GM21619 (cell line): Measurements from ENCODE around the gene CRY2.
A peak's percentile ranks its signal among the peaks of the same experiment; 100 is the strongest.

ENCODE experiments used
- ATAC-seq: cut with Tn5 transposase; IDR thresholded peaks from one replicate; pipeline ENCODE4 v1.9.1; 2021; ENCODE audit not compliant: unreplicated experiment

Gene CRY2

DNA sequence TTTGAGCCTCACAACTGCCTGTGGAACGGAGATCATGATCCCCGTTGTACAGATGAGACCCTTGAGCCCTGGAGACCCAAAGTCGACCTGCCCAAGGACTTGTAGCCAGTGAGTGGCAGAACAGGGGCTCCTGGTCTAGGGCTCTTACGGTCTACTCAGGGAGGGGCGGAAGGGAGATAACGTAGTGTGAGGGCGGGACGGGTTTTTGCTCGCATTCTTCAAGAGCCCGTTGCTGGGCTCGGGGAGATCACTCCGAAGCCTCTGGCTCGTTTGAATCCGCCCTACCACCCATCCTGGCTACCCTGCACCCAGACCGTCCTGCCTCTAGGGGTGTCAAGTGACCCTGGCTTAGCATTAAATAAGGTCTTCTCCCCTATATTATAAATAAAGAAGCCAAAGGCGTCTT, 639 bp downstream of the CRY2 start:
- ATAC-seq: peak; percentile 6

- ATAC-seq: no peak
Measured at GRCh38 chr11:45848654-45849081, 1.4 kb downstream of the CRY2 start.

GRCh38 chr11:45850446-45850845, 3.2 kb downstream of the CRY2 start:
- no peak for ATAC-seq

DNA sequence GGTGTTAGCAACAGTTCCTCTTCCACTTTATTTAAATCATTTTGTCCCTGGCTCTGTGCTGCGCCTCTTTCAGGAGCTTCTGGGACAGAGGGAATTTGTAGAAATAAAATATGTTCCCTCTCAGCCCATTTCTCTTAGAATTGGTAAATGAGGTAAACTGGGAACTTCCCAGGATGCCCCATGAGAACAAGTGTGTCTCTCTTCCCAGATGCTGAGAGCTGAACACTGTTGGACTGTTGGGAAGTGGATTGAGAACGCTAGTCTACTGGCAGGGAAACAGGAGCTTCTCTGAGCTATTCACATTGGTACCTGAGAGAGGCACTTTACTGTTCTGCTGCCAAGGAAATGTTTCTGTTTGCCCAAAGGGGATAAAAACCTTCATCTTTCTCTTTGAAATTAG, 4.0 kb downstream of the CRY2 start:
- ATAC-seq: no peak

DNA sequence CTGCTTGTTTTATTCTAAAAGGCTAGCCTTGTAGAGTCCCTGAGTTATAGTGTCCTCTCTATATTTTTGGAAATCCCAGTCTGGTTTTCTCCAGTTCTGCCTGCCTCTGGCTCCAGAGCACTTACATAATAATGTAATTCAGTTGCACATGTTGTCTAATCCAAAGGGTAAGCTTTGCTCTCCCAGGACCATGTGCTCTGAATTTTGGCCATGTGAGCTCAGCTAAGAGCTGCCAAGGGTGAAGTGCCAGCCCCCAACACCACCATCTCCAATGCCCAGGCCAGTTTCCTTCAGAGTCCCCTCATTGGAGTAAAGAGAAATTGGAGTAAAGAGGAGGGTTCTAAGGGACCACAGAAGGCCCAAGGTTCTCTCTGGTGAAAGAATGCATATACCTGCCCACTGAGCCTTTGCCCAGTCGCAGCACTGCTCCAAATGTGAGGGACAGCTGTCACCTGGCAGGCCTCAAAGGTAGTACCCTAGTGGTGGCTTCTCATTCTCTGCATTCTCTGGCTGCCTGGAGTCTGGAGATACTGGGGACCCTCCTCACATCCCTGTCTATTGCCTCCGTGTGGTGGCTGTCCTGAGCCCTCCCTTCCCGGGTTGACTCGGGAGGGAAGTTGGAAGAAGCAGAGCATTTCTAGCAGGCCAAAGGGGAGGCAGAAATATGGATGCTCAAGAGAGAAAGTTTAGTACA, 4.9 kb downstream of the CRY2 start:
- ATAC-seq: peak; percentile 14

- ATAC-seq: peak; percentile 57
Measured at GRCh38 chr11:45852712-45853101, 5.4 kb downstream of the CRY2 start.

DNA sequence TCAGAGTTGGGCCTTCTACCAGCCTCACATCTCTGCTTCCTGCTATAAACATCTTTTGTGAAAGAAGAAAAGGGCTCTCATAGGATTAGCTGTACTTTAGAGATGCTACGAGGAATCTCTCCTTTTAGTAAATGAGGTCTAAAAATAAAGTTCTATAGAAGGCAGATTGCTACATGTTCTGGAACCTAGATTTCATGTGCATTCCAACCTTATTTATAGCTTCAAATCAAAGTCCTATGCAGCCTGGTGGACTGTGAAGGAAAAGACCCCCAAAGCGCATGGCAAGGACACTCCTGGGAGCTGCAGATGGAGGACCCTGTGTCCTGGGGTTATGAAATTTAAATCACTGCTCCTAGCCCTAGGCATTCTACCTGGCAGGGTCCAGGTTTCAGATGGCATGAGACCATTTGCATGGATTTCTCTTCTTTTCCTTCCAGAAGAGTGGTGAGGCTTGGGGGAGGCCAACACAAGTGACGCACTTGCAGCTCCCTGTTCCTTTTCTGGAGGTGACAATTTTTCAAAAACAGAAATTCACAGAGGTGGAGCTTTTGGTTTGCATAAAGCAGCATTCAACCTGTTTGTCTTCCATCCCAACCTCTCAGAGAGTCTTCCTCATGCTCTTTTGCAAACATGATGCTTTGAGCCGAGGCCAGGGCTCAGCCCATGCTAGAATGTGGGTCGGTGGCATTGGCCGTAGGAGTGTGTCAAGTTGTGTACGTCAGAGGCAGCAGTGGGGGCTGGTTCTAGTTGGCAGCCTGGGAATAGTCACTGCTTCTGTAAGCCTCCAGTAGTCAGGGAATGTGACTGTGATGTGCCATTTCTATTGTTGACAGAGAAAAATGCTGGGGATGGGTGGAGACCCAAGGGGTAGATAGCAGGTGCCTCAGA, 6.3 kb downstream of the CRY2 start:
- no peak for ATAC-seq

GRCh38 chr11:45855308-45855707, 8.0 kb downstream of the CRY2 start:
- ATAC-seq: no peak

DNA sequence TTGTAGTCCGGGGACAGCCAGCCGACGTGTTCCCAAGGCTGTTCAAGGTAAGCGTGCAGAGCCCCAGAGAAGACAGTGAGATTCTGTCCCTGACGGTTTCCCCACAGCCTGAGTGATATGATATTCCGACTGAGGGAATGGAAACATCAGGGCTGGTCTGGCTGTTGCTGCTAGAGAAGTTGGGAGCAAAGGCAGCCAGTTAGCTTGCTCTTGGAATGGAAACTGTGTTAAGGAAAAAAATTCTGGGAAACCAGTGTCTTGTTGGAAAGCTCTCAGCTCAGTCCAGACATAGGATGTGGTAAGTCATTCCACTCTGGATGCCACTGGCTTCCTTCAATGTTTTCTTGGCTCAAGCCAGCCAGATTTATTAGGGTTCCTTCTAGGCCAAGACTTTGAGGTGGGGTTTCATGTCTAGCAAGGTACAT, 8.8 kb downstream of the CRY2 start:
- no peak for ATAC-seq

GRCh38 chr11:45857961-45858474, 10.7 kb downstream of the CRY2 start:
- ATAC-seq: no peak

DNA sequence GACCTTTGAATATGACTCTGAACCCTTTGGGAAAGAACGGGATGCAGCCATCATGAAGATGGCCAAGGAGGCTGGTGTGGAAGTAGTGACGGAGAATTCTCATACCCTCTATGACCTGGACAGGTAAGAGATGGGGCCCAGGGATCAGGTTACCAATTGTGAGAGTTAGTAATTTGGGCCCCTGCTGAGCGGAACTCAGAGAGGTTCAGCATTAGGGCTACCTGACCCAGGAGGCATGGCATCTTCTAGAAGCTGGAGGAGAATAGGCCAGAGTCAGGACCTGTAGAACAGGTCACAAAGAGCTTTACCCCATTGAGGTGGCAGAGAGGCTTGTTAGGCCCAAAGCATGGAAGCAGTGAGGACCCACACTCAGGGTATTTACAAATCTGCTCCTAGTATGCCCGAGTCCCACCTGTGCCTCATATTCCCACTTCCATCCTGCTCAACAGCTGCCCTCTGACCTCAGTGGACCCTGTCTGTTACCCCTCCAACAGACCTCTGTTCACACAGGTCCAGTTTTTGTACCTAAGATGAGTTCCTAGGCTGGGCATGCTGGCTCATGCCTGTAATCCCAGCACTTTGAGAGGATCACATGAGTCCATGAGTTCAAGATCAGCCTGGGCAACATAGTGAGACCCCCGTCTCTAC, 11.6 kb downstream of the CRY2 start:
- no peak for ATAC-seq

DNA sequence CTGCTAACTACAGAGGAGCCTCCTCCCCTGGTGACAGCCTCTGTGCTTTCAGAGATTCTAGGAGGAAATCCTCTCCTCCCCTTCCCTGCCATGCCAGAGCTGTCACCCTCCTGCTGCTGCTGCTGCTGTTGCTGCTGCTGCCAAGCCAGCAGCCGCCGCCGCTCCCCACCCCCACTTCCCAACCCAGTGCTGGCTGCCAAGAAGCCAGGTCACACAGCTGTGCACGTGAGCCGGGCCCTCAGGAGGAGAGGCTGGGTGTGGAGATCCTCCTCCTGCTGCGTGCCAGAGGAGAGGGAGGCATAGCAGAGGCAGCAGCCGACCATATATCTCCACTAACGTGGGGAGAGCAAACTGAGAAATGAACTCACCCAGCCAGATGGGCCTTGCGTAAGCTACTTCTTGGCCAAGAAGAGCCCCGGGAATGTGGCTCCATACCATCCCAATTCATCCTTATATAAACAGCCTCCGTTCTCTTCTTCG, 12.4 kb downstream of the CRY2 start:
- ATAC-seq: no peak

DNA sequence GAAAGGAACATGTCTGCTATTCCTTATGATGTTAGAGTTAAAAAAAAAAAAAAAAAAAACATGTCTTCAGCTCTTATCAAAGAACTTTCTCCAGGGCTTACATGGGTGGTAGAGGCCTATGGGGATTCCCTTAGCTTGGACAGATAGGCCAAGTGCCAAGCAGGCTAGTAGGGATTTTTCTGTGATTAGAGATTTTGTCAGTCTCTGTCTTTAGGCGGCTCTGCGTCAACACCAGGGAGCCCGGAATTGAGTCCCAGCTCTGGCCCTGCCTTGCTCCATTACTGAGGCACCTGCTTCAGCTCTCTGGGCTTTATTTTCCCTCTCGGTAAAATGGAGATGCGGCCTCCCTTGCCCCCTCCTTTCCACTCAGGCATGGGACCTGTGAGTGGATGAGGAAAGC, 13.1 kb downstream of the CRY2 start:
- ATAC-seq: no peak

GRCh38 chr11:45860764-45861510, 13.7 kb downstream of the CRY2 start:
- ATAC-seq: no peak

DNA sequence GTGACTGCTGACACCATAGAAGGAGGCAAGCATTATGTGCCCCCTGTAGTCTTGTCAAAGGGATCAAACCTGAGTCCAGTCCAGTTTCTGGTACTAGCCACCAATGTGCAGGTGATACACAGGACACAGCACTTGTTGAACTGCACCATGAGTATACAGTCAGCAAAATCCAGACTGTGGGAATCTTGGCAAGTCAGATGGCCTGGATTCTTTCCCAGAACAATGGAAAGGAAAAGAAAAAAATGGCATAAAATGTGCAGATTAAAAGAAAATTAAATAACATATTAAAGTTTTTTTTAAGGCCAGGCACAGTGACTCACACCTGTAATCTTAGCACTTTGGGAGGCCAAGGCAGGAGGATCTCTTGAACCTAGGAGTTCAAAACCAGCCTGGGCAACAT, 16.8 kb downstream of the CRY2 start:
- no peak for ATAC-seq

GRCh38 chr11:45869551-45869950, 22.3 kb downstream of the CRY2 start:
- no peak for ATAC-seq

- ATAC-seq: no peak
Measured at GRCh38 chr11:45870706-45871105, 23.4 kb downstream of the CRY2 start.

- ATAC-seq: no peak
Measured at GRCh38 chr11:45871638-45872037, 24.4 kb downstream of the CRY2 start.

GRCh38 chr11:45872651-45873356, 25.5 kb downstream of the CRY2 start:
- ATAC-seq: no peak

DNA sequence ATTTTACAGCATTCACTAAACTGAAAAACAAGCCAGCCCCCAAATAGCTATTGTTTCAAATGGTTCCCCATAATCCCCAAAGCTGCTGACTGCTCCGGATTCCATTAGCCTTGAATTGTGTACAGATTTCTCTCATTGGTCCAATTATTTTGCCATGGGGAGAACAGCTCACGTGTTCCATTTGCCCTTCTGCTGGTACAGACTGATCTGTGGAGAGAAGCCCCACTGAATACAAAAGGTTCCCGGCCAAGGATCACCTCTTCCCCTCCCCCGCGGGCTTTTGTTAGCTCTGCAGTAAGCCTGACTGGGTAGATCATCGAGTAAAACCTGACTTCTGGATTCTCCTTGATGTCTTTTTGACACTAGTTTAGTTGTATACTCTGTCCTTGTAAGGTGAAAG, 29.1 kb downstream of the CRY2 start:
- no peak for ATAC-seq
